Nephron (organoid): ENCODE measurements around the gene PRLHR.

Experiments used
- H3K27ac Mint-ChIP-seq, 3 experiments: 2 replicates each; pipeline ENCODE4 v1.8.0; 2020; ENCODE audit warnings: mixed read lengths in 3 of 3, mild to moderate bottlenecking in 2 of 3, moderate library complexity in 1 of 3
- H3K27me3 Mint-ChIP-seq: 2 replicates; pipeline ENCODE4 v1.8.0; 2021; ENCODE audit warnings: low read depth, mild to moderate bottlenecking, moderate library complexity, mixed read lengths
- H3K36me3 Mint-ChIP-seq: 2 replicates; pipeline ENCODE4 v1.8.0; 2020; ENCODE audit warnings: low read depth, mixed read lengths
- H3K4me1 Mint-ChIP-seq: 2 replicates; pipeline ENCODE4 v1.8.0; 2020; ENCODE audit warnings: mixed read lengths
- H3K4me3 Mint-ChIP-seq, 3 experiments: 2 replicates each; pipeline ENCODE4 v1.8.0; 2020; ENCODE audit warnings: mild to moderate bottlenecking in 3 of 3, mixed read lengths in 3 of 3, moderate library complexity in 2 of 3
- H3K9me3 Mint-ChIP-seq: 2 replicates; pipeline ENCODE4 v1.8.0; 2020; ENCODE audit warnings: mixed read lengths
- CTCF ChIP-seq, 3 experiments: fragments of 200-600 bp; sonication (generic); IDR thresholded peaks; one replicate each; pipeline ENCODE4 v1.5.0; 2021; ENCODE audit warnings: antibody characterized with exemption in 3 of 3; ENCODE audit not compliant: unreplicated experiment in 3 of 3

PRLHR gene

GRCh38 chr10:118543714-118544400, 51.6 kb downstream of the PRLHR start:
- Mint-ChIP-seq H3K36me3 (no peaks in the 10 kb centered on the region), H3K27me3 (peaks cover 35% of the 10 kb centered on the region), H3K4me1 (no peaks in the 10 kb centered on the region), H3K27ac (no peak overlapping the region), H3K4me3 (no peak overlapping the region), H3K9me3 (peaks cover 5% of the 10 kb centered on the region)
- peak; percentile 52 to 59 (median 56) for TF ChIP-seq CTCF (IDR thresholded peaks at IDR 0.05; ENCODE audit: unreplicated experiment in 3 of 3)

- H3K9me3 Mint-ChIP-seq: peaks cover 9% of the 10 kb centered on the region
- H3K4me1 Mint-ChIP-seq: no peaks in the 10 kb centered on the region
- H3K4me3 Mint-ChIP-seq: no peak overlapping the region
- no peaks in the 10 kb centered on the region for H3K36me3 Mint-ChIP-seq
- no peak for TF ChIP-seq CTCF (IDR thresholded peaks at IDR 0.05; ENCODE audit: unreplicated experiment in 3 of 3)
- H3K27me3 Mint-ChIP-seq: peaks cover 34% of the 10 kb centered on the region
- H3K27ac Mint-ChIP-seq: no peak overlapping the region
These were observed 52.7 kb downstream of the PRLHR start for GRCh38 chr10:118542745-118543144.

DNA sequence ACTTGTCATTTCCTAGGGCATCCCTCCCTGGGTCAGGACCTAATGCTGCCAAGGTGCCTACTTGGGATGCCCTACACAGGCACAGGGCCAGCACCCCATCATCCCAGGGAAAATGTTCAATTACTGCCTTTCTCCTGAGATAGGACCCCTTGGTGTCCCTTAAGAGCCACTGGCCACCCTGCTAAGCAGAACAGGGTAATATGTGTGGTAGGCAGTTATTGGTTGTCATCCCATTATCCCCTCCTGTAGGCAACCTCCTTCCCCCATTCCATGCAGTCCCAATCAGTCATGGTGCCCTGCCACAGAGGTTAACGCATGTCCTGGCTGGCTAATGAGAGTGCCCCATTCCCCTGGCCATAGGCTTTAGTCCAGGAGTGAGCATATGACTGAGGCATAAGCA, 53.2 kb downstream of the PRLHR start:
- Mint-ChIP-seq H3K36me3 (no peaks in the 10 kb centered on the region), H3K27me3 (peaks cover 31% of the 10 kb centered on the region), H3K4me3 (no peak overlapping the region), H3K9me3 (peaks cover 12% of the 10 kb centered on the region), H3K27ac (no peak overlapping the region), H3K4me1 (no peaks in the 10 kb centered on the region)
- TF ChIP-seq CTCF (IDR thresholded peaks at IDR 0.05; ENCODE audit: unreplicated experiment in 3 of 3): no peak

DNA sequence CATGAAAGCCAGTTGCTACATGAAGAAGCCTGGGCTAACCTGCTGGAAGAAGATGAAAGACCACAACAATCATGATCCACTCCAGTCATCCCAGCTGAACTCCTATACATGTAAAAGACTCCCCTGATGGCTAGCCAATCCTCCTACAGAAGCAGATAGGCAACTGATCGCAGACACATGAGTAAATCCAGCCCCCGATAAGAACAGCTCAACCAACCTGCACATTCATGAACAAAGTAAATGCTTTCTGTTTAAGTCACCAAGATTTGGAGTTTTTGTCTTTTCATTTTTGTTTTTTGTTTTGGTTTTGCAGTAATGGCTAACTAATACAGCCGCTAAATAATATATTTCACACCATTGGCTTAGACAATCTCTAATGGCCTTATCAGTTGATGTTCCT, 53.7 kb downstream of the PRLHR start:
- no peak for TF ChIP-seq CTCF (IDR thresholded peaks at IDR 0.05; ENCODE audit: unreplicated experiment in 3 of 3)
- Mint-ChIP-seq H3K27ac (no peak overlapping the region), H3K9me3 (peaks cover 12% of the 10 kb centered on the region)

More for the DNA sequence above, 53.7 kb downstream of the PRLHR start:
- no peak overlapping the region for H3K4me3 Mint-ChIP-seq
- H3K4me1 Mint-ChIP-seq: no peaks in the 10 kb centered on the region
- peaks cover 31% of the 10 kb centered on the region for H3K27me3 Mint-ChIP-seq
- no peaks in the 10 kb centered on the region for H3K36me3 Mint-ChIP-seq
